Ishikawa (cell line): Measurements from ENCODE around the gene PRRT4.
A peak's percentile ranks its signal among the peaks of the same experiment; 100 is the strongest.

Experiments used
- CEBPB ChIP-seq: IDR thresholded peaks from 2 replicates; pipeline ENCODE4 v1.6.1; 2012
- CREB1 ChIP-seq: IDR thresholded peaks from 2 replicates; pipeline ENCODE4 v1.6.1; 2012; ENCODE audit warnings: low read depth
- EGR1 ChIP-seq: IDR thresholded peaks from 2 replicates; pipeline ENCODE4 v1.6.1; 2012
- EP300 ChIP-seq: IDR thresholded peaks from 2 replicates; pipeline ENCODE4 v1.6.1; 2012; ENCODE audit warnings: borderline replicate concordance
- FOXM1 ChIP-seq: IDR thresholded peaks from 2 replicates; pipeline ENCODE4 v1.6.1; 2012; ENCODE audit warnings: low read depth, borderline replicate concordance
- NFIC ChIP-seq: IDR thresholded peaks from 2 replicates; pipeline ENCODE4 v1.6.1; 2012
- RAD21 ChIP-seq: IDR thresholded peaks from 2 replicates; pipeline ENCODE4 v1.6.1; 2012; ENCODE audit warnings: low read depth
- TAF1 ChIP-seq: IDR thresholded peaks from 2 replicates; pipeline ENCODE4 v1.6.1; 2012; ENCODE audit warnings: low read depth, mild to moderate bottlenecking
- TCF12 ChIP-seq: IDR thresholded peaks from 2 replicates; pipeline ENCODE4 v1.6.1; 2012; ENCODE audit warnings: low read depth
- TEAD4 ChIP-seq: IDR thresholded peaks from 2 replicates; pipeline ENCODE4 v1.6.1; 2012
- YY1 ChIP-seq: IDR thresholded peaks from 2 replicates; pipeline ENCODE4 v1.6.1; 2012; ENCODE audit warnings: low read depth
- ZBTB7A ChIP-seq: IDR thresholded peaks from 2 replicates; pipeline ENCODE4 v1.6.1; 2012; ENCODE audit warnings: low read depth
- TF ChIP-seq, protein P1 (sequence below): IDR thresholded peaks from 2 replicates; pipeline ENCODE4 v1.6.1; 2012; ENCODE audit warnings: low read depth, mild to moderate bottlenecking
- TF ChIP-seq, protein P2 (sequence below): IDR thresholded peaks from 2 replicates; pipeline ENCODE4 v1.6.1; 2012
- TF ChIP-seq, protein P3 (sequence below): IDR thresholded peaks from 2 replicates; pipeline ENCODE4 v1.6.1; 2012

Gene PRRT4

DNA sequence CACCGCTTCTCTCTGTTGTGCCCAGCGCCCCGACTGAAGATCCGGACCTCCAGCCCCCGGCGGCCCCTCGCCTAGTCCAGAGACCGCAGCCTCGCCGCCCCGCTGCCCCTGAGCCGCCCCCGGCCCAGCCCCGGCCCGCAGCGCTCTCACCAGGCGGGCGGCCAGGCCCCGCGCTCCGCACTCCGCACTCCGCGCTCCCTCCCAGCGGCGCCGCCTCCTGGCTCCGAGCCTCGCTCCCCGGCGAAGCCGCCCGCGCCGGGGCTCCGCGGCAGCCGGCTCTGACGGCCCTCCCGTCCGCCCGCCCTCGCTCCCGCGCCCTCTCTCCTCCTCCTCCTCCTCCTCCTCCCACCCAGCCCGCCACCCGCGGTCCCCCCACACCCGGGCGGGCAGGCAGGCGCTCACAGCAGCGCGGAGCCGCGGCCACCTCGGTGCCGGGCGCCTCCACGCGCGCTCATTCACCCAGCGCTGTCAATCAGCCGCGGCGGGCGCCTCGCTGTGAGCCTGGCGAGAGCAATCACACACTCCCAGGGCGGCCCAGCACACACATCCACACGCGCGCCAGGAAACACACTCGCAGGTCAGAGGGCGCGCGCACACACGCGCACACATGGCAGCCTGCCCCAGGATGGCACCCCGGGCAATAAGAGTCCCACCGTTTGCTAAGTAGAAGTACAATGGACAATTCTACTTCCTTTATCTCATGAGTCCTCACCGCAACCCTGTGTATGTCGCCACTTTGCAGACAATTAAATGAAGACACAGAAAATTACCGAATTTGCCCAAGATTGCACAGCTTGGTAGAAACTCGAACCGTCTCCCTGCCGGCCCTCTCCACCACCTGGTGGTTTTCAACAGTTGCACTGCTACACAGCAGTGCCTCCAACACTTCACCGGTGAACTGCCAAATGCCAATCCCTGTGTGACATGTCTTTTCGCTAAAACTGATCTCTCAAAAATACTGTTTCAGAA, at the start of gene PRRT4:
Gene PRRT4 (minus strand): TSS at position 280 of the 969 bp plus-strand sequence.
- TF ChIP-seq EP300 (no peak), RAD21 (no peak), CEBPB (no peak), YY1 (no peak), EGR1 (no peak), TAF1 (no peak), TEAD4 (no peak), NFIC (peak; percentile 31; the same call in 1 of the 2 replicates), FOXM1 (no peak), ZBTB7A (no peak), TCF12 (no peak)
- TF ChIP-seq, protein P1, sequence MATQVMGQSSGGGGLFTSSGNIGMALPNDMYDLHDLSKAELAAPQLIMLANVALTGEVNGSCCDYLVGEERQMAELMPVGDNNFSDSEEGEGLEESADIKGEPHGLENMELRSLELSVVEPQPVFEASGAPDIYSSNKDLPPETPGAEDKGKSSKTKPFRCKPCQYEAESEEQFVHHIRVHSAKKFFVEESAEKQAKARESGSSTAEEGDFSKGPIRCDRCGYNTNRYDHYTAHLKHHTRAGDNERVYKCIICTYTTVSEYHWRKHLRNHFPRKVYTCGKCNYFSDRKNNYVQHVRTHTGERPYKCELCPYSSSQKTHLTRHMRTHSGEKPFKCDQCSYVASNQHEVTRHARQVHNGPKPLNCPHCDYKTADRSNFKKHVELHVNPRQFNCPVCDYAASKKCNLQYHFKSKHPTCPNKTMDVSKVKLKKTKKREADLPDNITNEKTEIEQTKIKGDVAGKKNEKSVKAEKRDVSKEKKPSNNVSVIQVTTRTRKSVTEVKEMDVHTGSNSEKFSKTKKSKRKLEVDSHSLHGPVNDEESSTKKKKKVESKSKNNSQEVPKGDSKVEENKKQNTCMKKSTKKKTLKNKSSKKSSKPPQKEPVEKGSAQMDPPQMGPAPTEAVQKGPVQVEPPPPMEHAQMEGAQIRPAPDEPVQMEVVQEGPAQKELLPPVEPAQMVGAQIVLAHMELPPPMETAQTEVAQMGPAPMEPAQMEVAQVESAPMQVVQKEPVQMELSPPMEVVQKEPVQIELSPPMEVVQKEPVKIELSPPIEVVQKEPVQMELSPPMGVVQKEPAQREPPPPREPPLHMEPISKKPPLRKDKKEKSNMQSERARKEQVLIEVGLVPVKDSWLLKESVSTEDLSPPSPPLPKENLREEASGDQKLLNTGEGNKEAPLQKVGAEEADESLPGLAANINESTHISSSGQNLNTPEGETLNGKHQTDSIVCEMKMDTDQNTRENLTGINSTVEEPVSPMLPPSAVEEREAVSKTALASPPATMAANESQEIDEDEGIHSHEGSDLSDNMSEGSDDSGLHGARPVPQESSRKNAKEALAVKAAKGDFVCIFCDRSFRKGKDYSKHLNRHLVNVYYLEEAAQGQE, result no peak
- TF ChIP-seq, protein P2, sequence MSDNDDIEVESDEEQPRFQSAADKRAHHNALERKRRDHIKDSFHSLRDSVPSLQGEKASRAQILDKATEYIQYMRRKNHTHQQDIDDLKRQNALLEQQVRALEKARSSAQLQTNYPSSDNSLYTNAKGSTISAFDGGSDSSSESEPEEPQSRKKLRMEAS, result 0 out of 2 replicates have a peak, but pooled peaks have one; percentile 38
- TF ChIP-seq, protein P3, sequence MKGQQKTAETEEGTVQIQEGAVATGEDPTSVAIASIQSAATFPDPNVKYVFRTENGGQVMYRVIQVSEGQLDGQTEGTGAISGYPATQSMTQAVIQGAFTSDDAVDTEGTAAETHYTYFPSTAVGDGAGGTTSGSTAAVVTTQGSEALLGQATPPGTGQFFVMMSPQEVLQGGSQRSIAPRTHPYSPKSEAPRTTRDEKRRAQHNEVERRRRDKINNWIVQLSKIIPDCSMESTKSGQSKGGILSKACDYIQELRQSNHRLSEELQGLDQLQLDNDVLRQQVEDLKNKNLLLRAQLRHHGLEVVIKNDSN, result no peak

DNA sequence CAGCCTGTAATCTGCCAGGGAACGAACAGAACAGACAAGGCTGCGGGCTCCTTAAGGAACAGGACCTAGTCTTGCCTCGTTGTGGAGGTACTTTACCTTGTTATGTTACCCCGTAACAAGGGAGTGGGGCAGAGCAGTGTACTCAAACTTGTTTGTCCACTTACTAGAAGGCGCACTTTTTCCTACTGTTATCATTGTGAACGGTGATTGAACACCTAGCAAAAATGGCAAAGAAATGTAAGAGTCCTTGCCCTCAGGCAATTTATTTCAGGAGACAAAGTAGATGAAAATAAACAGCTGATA, 48.9 kb upstream of the PRRT4 start:
- no peak for TF ChIP-seq EGR1
- TF ChIP-seq, protein P2, result 0 out of 2 replicates have a peak, but pooled peaks have one; percentile 41

DNA sequence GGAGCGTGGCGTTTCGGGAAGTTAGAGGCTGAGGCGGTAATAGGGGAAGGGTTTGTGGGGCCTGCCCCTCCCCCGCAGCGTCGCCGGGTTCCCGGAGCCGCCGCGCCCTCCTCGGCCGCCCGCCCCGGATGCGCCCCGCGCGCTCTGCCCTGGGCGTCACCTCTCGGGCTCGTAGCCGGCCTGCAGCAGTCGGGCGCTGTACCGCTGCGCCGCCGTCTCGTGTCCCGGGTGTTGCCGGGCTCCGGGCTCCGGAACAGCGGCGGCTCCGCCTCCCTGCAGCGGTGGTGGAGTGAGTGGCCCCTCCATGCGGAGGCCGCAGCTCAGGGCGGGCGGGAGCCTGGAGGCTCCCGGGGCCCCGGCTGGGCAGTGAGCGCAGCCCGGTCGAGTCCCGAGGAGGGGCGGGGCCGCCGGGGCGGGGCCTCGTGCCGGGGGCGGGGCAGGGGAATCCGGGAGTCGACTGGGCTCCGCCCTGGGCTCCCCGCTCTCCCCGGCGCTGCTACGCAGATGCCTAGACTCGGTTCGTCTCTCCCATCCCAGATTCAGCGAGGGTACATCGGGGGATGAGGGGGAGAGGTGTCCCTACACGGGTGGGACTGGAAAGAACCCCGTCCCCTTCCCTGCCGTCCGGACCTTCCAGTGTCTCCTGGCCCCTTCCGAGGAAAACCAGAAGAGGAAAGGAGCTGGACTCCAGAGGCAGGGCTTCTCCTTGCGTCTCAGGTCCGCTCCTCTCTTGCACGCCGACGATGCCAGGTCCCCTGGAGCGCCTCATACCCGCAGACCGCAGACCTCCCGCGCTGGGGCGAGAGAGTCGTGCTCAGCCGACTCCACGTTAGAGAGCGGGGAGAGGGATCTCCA, 48.3 kb upstream of the PRRT4 start, which contains the start of gene IMPDH1:
Gene IMPDH1 (minus strand): TSS at position 387 of the 855 bp plus-strand sequence. CDS start 81 bp downstream, at position 306.
- TF ChIP-seq TAF1 (no peak), ZBTB7A (0 out of 2 replicates have a peak, but pooled peaks have one; percentile 44), EGR1 (0 out of 2 replicates have a peak, but pooled peaks have one; percentile 7), FOXM1 (no peak), NFIC (peak; percentile 48), TCF12 (peak; percentile 60), EP300 (0 out of 2 replicates have a peak, but pooled peaks have one; percentile 16), YY1 (0 out of 2 replicates have a peak, but pooled peaks have one; percentile 11), CEBPB (no peak), TEAD4 (no peak)
- TF ChIP-seq, protein P3, result no peak
- TF ChIP-seq, protein P2, result no peak; the same call in none of the 2 replicates
- TF ChIP-seq, protein P1, result no peak

DNA sequence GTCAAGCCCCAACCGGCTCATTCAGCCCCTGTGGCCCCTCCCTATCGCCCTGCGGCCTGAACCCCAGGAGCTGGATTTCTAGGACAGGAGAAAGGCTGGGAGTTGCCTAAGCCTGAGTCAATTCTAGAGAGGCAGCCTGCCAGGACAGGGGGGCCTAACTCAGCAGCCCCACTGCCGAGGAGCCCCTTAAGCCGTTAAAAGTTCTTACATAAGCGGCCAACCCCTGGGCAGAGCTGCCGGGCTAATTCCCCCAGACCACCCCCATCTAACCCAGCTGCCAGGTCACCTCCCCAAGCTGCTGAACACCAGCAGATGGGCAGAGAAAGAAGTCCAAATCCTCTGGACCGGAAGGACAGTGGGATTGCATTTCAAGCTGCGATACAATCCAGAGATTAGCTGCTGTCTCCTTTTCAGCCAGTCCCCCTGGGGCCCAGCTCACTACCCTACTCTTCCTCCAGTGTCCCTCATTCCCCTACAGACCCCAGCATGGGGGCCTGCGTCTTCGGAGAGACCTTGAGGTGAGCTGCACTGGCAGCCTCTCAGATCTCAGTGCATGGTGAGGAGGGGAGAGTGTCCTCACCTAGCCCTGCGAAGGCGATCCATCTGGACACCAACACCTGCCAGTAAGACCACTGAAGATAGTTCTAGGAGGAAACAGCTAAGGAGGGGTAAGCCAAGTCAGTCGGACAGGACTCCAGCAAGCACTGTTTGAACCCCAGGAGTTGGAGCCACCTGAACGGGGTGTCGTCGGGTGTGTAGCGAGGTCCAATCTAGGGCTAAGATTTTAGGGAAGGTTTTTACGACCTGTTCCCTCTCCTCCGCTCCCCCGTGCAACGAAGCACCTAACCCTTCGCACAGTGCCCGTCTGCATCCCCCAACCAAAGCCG, 47.5 kb upstream of the PRRT4 start:
- TF ChIP-seq NFIC (no peak), TCF12 (no peak), EGR1 (no peak), ZBTB7A (no peak), TAF1 (no peak), CREB1 (no peak), EP300 (no peak), YY1 (no peak), TEAD4 (no peak), FOXM1 (no peak), RAD21 (no peak), CEBPB (no peak)
- TF ChIP-seq, protein P2, result no peak
- TF ChIP-seq, protein P1, result no peak
- TF ChIP-seq, protein P3, result no peak
